Tibial nerve (tissue), 4 donors: Measurements from ENCODE around the gene DNMT1. TPM values are rescaled to one million over a fixed set of nuclear protein-coding genes. Genes with fewer than 3 reads are reported as not detected.
A peak's percentile ranks its signal among the peaks of the same experiment; 100 is the strongest.

ENCODE experiments used
- DNase-seq, 2 donors: peaks; one replicate each; pipeline ENCODE4 v3.0.0-alpha.2; 2019; ENCODE audit warnings: low spot score in 2 of 2
- H3K27ac ChIP-seq, 4 donors: fragments of 200-600 bp; sonication (generic) in 3 of 4; one replicate each; pipeline ENCODE4 v1.5.1; 2017 to 2019; ENCODE audit warnings: mild to moderate bottlenecking in 1 of 4
- H3K27me3 ChIP-seq, 2 donors: fragments of 200-600 bp; sonication (generic) in 1 of 2; one replicate each; pipeline versions ENCODE4 v1.5.1 to v1.6.0; 2017 to 2019
- H3K36me3 ChIP-seq, 3 donors: fragments of 200-600 bp; sonication (generic); one replicate each; pipeline ENCODE4 v1.5.1; 2018 to 2019
- H3K4me1 ChIP-seq, 4 donors: fragments of 200-600 bp; sonication (generic) in 3 of 4; one replicate each; pipeline ENCODE4 v1.5.1; 2017 to 2019
- H3K4me3 ChIP-seq, 4 donors: fragments of 200-600 bp; sonication (generic) in 3 of 4; one replicate each; pipeline ENCODE4 v1.5.1; 2017 to 2019; ENCODE audit warnings: mild to moderate bottlenecking in 1 of 4, moderate library complexity in 1 of 4
- H3K9me3 ChIP-seq, 4 donors: fragments of 200-600 bp; sonication (generic) in 3 of 4; one replicate each; pipeline ENCODE4 v1.5.1; 2017 to 2019
- EP300 ChIP-seq, 2 donors: sonication (generic); formaldehyde crosslinking; IDR thresholded peaks; one replicate each; pipeline ENCODE4 v1.6.1; 2017; ENCODE audit warnings: antibody characterized with exemption in 2 of 2, mild to moderate bottlenecking in 1 of 2
- POLR2A ChIP-seq, 2 donors: fragments of 450-650 bp; IDR thresholded peaks; one replicate each; pipeline ENCODE4 v1.6.1; 2017; ENCODE audit warnings: antibody characterized with exemption in 2 of 2, mild to moderate bottlenecking in 2 of 2, moderate library complexity in 2 of 2
- WGBS, 2 donors: methylation state at CpG; one replicate each; pipeline ENCODE4 v1.1.5; 2018; 5-methylcytosine and 5-hydroxymethylcytosine counted together
- total RNA-seq, 4 donors: library from RNA; depleted of rRNA; stranded (reverse); fragments of >200 nt; gene quantifications; one replicate each; pipeline ENCODE4 v1.1.0, GENCODE V29; 2016
- TF ChIP-seq, protein P1 (sequence below), 5 experiments: fragments of 200-600 bp in 3 of 5; fragments of 450-650 bp in 2 of 5; sonication (generic) in 3 of 5; IDR thresholded peaks; one replicate each; pipeline ENCODE4 v1.5.1; 2016 to 2019; ENCODE audit warnings: antibody characterized with exemption in 5 of 5, mild to moderate bottlenecking in 3 of 5, moderate library complexity in 2 of 5

Gene DNMT1
- total RNA-seq, 4 donors from 2014 or later = 48.2 to 72.9 (median 55.2) TPM

DNA sequence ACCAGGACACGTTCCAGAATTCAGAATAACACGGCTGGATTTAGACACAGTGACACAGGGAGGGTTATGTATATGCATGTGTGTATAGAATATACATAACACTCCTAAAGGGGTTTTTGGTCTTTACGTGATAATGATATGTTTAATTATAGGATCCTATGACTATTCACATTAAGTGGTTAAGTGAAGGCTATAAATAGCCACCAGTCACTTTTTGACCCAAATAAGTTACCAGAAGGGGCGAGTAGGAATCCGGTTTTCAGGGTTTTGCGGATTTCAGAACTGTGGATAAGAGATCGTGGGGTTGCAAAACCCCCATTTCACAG is 99.2 kb downstream of the DNMT1 start:
- 38 to 41% methylated on average over 7 of the region's 7 CpGs for WGBS, 2 donors
- H3K36me3 ChIP-seq = peaks cover 0 to 35% (median 5%) of the 10 kb centered on the region in 3 donors
- peak overlapping the region in 3 of 4 donors; percentile 58 to 70 (median 62) for H3K27ac ChIP-seq
- H3K4me3 ChIP-seq = peak overlapping the region in 2 of 4 donors; percentile 41 to 61
- H3K9me3 ChIP-seq = peaks cover 0 to 8% (median 0%) of the 10 kb centered on the region in 4 donors
- TF ChIP-seq, protein P1, sequence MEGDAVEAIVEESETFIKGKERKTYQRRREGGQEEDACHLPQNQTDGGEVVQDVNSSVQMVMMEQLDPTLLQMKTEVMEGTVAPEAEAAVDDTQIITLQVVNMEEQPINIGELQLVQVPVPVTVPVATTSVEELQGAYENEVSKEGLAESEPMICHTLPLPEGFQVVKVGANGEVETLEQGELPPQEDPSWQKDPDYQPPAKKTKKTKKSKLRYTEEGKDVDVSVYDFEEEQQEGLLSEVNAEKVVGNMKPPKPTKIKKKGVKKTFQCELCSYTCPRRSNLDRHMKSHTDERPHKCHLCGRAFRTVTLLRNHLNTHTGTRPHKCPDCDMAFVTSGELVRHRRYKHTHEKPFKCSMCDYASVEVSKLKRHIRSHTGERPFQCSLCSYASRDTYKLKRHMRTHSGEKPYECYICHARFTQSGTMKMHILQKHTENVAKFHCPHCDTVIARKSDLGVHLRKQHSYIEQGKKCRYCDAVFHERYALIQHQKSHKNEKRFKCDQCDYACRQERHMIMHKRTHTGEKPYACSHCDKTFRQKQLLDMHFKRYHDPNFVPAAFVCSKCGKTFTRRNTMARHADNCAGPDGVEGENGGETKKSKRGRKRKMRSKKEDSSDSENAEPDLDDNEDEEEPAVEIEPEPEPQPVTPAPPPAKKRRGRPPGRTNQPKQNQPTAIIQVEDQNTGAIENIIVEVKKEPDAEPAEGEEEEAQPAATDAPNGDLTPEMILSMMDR (IDR thresholded peaks at IDR 0.05) = no peak
- no peak for TF ChIP-seq POLR2A (IDR thresholded peaks at IDR 0.05)
- H3K27me3 ChIP-seq = no peaks in the 10 kb centered on the region
- DNase-seq = no peak
- peaks cover 0 to 12% (median 6%) of the 10 kb centered on the region in 4 donors for H3K4me1 ChIP-seq

DNA sequence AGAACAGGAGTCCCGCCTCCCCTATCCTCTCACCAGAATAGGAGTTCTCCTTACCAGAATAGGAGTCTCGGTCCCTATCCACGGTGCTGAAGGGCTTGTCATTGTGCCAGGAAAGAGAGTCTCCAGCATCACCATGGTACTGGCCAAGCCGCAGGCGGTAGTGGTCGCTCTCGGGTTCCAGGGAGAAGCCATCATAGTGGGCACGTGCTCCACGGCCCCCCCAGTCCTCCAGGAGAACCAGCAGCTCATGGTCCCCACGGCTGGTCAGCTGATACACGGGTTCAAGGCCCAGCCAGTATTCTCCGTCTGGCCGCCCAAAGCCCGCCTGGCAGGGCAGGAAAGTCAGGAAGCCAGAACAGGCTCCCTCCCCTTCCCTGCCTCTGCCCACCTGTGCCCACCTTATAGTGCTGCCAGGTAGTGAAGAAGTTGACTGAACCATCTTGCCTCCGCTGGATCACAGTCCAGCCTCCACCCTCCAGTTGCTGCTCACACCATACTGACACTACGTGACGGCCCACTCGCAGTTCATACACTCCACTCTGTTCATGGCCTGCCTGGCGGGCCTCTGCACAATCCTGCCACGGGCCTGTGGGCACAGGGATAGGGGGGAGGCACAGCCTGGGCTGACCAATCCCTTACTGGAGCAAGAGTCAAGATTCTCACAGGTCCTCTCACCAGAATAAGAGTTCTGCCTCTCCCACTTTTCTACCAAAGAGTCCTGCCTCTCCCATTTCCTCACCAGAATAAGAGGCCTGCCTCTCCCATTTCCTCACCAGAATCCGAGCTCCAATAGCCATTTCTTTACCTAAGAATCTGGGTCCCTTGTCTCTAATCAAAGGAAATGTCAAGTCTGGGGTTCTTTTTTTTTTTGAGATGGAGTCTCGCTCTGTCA is 101.2 kb downstream of the DNMT1 start:
- H3K9me3 ChIP-seq = peaks cover 0 to 15% (median 0%) of the 10 kb centered on the region in 4 donors
- no peaks in the 10 kb centered on the region for H3K27me3 ChIP-seq
- DNase-seq = no peak
- H3K4me3 ChIP-seq = no peak overlapping the region
- no peak for TF ChIP-seq EP300 (IDR thresholded peaks at IDR 0.05)
- no peak for TF ChIP-seq POLR2A (IDR thresholded peaks at IDR 0.05)
- TF ChIP-seq, protein P1 (IDR thresholded peaks at IDR 0.05) = no peak
- no peak overlapping the region for H3K27ac ChIP-seq
- peaks cover 0 to 52% (median 5%) of the 10 kb centered on the region in 3 donors for H3K36me3 ChIP-seq
- H3K4me1 ChIP-seq = peaks cover 0 to 12% (median 6%) of the 10 kb centered on the region in 4 donors
- 79 to 80% methylated on average over 22 of the region's 22 CpGs for WGBS, 2 donors

DNA sequence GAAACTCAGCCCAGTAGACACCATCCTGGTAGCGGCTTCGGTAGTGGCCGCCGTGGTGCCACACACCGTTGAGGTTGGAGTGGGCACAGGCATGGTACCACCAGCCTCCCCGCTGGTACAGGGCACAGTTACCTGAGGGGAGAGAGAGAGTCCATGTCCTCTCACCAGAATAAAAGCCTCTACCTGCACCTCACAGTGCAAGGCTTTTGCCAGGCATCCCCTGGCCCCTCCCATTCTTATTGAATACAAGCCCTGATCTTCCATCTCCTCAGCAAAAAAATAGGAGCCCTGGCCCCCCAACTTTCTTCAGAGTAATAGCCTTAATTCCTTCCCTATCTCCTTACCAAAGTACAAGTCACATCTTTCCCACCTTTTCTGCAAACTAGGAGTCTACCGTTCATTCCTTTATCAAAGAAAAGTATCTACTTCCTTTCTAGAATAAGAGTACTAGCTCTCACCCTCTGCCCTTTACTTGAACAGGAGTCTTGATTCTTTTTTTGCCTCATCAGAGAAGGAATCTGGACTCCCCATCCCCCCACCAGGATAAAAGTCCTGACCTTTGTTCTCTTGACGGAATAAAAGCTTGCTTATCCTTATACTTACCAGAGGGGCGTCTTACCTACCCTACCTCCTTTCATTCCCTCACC is 102.0 kb downstream of the DNMT1 start:
- no peaks in the 10 kb centered on the region for H3K27me3 ChIP-seq

DNA sequence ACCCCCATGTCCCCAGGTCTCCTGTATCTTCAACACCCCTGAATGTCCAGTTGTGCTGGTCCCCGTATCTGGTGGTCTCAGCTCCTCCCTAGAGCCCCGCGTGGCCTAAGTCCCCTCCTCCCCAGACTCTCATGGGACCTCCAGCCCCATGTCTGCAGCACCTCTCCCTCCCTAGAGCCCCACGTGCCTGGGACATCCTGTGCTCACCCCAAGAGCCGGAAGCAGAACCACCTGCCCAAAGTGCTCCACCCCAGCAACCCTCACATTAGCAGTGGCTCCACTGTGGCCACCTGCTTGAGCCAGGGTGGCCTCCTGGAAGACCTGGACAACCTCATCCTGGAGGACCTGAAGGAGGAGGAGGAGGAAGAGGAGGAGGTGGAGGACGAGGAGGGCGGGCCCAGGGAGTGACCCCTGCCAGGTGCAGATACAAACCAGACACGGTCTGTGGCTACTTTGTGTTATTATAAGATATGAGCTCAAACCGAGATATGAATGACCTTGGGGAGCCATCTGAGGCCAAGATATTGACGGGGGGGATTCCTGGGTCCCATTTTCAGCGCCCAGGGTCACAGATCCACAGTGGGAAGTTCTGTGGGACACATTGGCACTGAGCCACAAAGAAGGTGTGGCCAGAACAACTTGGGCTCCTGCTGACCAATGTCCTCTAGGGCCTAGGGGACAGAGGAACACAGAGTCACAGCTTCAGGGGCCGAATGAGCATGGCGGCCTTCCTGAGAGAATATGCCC is 102.7 kb downstream of the DNMT1 start:
- H3K36me3 ChIP-seq = peaks cover 0 to 52% (median 5%) of the 10 kb centered on the region in 3 donors
- DNase-seq = no peak
- H3K27ac ChIP-seq = no peak overlapping the region
- no peak overlapping the region for H3K4me3 ChIP-seq
- TF ChIP-seq, protein P1 (IDR thresholded peaks at IDR 0.05) = no peak
- no peak for TF ChIP-seq EP300 (IDR thresholded peaks at IDR 0.05)
- TF ChIP-seq POLR2A (IDR thresholded peaks at IDR 0.05) = no peak
- WGBS, 2 donors = 75 to 79% methylated on average over 13 of the region's 13 CpGs
- peaks cover 0 to 16% (median 6%) of the 10 kb centered on the region in 4 donors for H3K4me1 ChIP-seq
- H3K27me3 ChIP-seq = no peaks in the 10 kb centered on the region
- peaks cover 0 to 15% (median 0%) of the 10 kb centered on the region in 4 donors for H3K9me3 ChIP-seq

More for the DNA sequence above, 102.0 kb downstream of the DNMT1 start:
- TF ChIP-seq POLR2A (IDR thresholded peaks at IDR 0.05) = no peak
- TF ChIP-seq, protein P1 (IDR thresholded peaks at IDR 0.05) = no peak
- TF ChIP-seq EP300 (IDR thresholded peaks at IDR 0.05) = no peak
- no peak overlapping the region for H3K4me3 ChIP-seq
- DNase-seq = no peak
- H3K27ac ChIP-seq = no peak overlapping the region
- H3K36me3 ChIP-seq = peaks cover 0 to 52% (median 5%) of the 10 kb centered on the region in 3 donors
- WGBS, 2 donors = 89 to 91% methylated on average over 9 of the region's 9 CpGs
- peaks cover 0 to 15% (median 0%) of the 10 kb centered on the region in 4 donors for H3K9me3 ChIP-seq
- peaks cover 0 to 12% (median 6%) of the 10 kb centered on the region in 4 donors for H3K4me1 ChIP-seq
